SK-N-SH (cell line): Measurements from ENCODE around the gene DNAJB8. TPM values are rescaled to one million over a fixed set of nuclear protein-coding genes. Genes with fewer than 3 reads are reported as not detected.
A peak's percentile ranks its signal among the peaks of the same experiment; 100 is the strongest.

Experiments
- CTCF ChIA-PET: fragments of 300-600, 350-600 bp; formaldehyde crosslinking; extraction: SDS; loops from one replicate; lab custom pipeline; 2021; lab: Yijun Ruan, JAX
- POLR2A ChIA-PET: fragments of 350-600 bp; sonication (Branson Sonifier 250); formaldehyde crosslinking; extraction: SDS; loops from one replicate; lab custom pipeline; 2020; ENCODE audit warnings: antibody characterized with exemption, inconsistent platforms; lab: Yijun Ruan, JAX
- DNase-seq: peaks from one replicate; pipeline ENCODE4 v3.0.0; 2012
- H2AFZ ChIP-seq: fragments of 200-600 bp; sonication (generic); 2 replicates; pipeline ENCODE4 v1.8.1; 2016; ENCODE audit warnings: antibody characterized with exemption, mild to moderate bottlenecking, low read depth
- H3F3A ChIP-seq: fragments of 200-600 bp; sonication (generic); replicated peaks from 2 replicates; pipeline ENCODE3; 2016; ENCODE audit warnings: antibody characterized with exemption, mild to moderate bottlenecking; ENCODE audit not compliant: insufficient read depth
- H3K27ac ChIP-seq, 2 experiments: fragments of 200-500 bp in 1 of 2; fragments of 200-600 bp in 1 of 2; sonication (Bioruptor generic) in 1 of 2; sonication (generic), shearing (Covaris generic) in 1 of 2; 2 replicates each; pipeline versions ENCODE4 v1.5.1 to v1.6.1; 2014 to 2016; ENCODE audit warnings: low read depth in 2 of 2, inconsistent platforms in 1 of 2, low read length in 1 of 2, mild to moderate bottlenecking in 1 of 2, mixed read lengths in 1 of 2
- H3K27me3 ChIP-seq: fragments of 200-600 bp; sonication (generic), shearing (Covaris generic); 2 replicates; pipeline ENCODE4 v1.6.1; 2016; ENCODE audit warnings: mixed run types; ENCODE audit not compliant: insufficient read depth
- H3K36me3 ChIP-seq, 2 experiments: fragments of 200-500 bp in 1 of 2; fragments of 200-600 bp in 1 of 2; sonication (Bioruptor generic) in 1 of 2; sonication (generic) in 1 of 2; replicated peaks in 1 of 2; 2 replicates each; pipeline versions ENCODE3 to v1.5.1; 2014 to 2016; ENCODE audit warnings: low read length in 1 of 2, mild to moderate bottlenecking in 1 of 2; ENCODE audit not compliant: insufficient read depth in 2 of 2, control insufficient read depth in 1 of 2
- H3K4me1 ChIP-seq, 2 experiments: fragments of 200-500 bp in 1 of 2; fragments of 200-600 bp in 1 of 2; sonication (Bioruptor generic) in 1 of 2; sonication (generic), shearing (Covaris generic) in 1 of 2; 2 replicates each; pipeline versions ENCODE4 v1.5.1 to v1.6.1; 2014 to 2016; ENCODE audit warnings: low read depth in 1 of 2, low read length in 1 of 2, mixed run types in 1 of 2; ENCODE audit not compliant: insufficient read depth in 2 of 2, control insufficient read depth in 1 of 2
- H3K4me2 ChIP-seq: fragments of 200-600 bp; sonication (generic), shearing (Covaris generic); 2 replicates; pipeline ENCODE4 v1.6.1; 2017; ENCODE audit warnings: mixed run types
- H3K4me3 ChIP-seq, 2 experiments: fragments of 200-500 bp in 1 of 2; fragments of 200-600 bp in 1 of 2; sonication (Bioruptor generic) in 1 of 2; sonication (generic), shearing (Covaris generic) in 1 of 2; 2 replicates each; pipeline versions ENCODE4 v1.5.1 to v1.8.1; 2014 to 2016; ENCODE audit warnings: low read depth in 2 of 2, inconsistent platforms in 1 of 2, low read length in 1 of 2, mild to moderate bottlenecking in 1 of 2, mixed read lengths in 1 of 2, moderate library complexity in 1 of 2
- H3K79me2 ChIP-seq: fragments of 200-600 bp; sonication (generic); 2 replicates; pipeline ENCODE4 v1.8.1; 2017; ENCODE audit warnings: mild to moderate bottlenecking; ENCODE audit not compliant: insufficient read depth
- H3K9ac ChIP-seq: fragments of 200-600 bp; sonication (generic); 2 replicates; pipeline ENCODE4 v1.6.1; 2017; ENCODE audit warnings: mixed run types
- H3K9me2 ChIP-seq: fragments of 200-600 bp; sonication (generic); 2 replicates; pipeline ENCODE4 v1.6.1; 2017; ENCODE audit warnings: mixed run types
- H3K9me3 ChIP-seq: fragments of 200-600 bp; sonication (generic); 2 replicates; pipeline ENCODE4 v1.6.1; 2017; ENCODE audit warnings: mixed run types, mild to moderate bottlenecking, moderate library complexity
- H4K20me1 ChIP-seq: fragments of 200-600 bp; sonication (generic); 2 replicates; pipeline ENCODE4 v1.6.1; 2017; ENCODE audit warnings: mild to moderate bottlenecking, mixed run types; ENCODE audit not compliant: insufficient read depth
- EP300 ChIP-seq, 2 experiments: IDR thresholded peaks; 2 replicates each; pipeline versions ENCODE4 v1.4.0 to v1.6.1; 2012; ENCODE audit warnings: borderline replicate concordance in 1 of 2, low read depth in 1 of 2, low read length in 1 of 2
- FOSL2 ChIP-seq: IDR thresholded peaks from 2 replicates; pipeline ENCODE4 v1.4.0; 2012; ENCODE audit warnings: low read depth, mild to moderate bottlenecking, moderate library complexity, borderline replicate concordance
- FOXJ3 ChIP-seq: sonication (generic); formaldehyde crosslinking; IDR thresholded peaks from 2 replicates; pipeline ENCODE4 v1.5.1; 2020; ENCODE audit warnings: mild to moderate bottlenecking, missing genetic modification reagents
- IRF3 ChIP-seq: fragments of 150-350 bp; IDR thresholded peaks from 2 replicates; pipeline ENCODE4 v1.6.1; 2016; ENCODE audit warnings: mild to moderate bottlenecking, low read depth, low read length
- JUND ChIP-seq: IDR thresholded peaks from 2 replicates; pipeline ENCODE4 v1.4.0; 2012
- MEF2A ChIP-seq: IDR thresholded peaks from 2 replicates; pipeline ENCODE4 v1.4.0; 2012; ENCODE audit warnings: low read depth, borderline replicate concordance
- RAD21 ChIP-seq: IDR thresholded peaks from 2 replicates; pipeline ENCODE4 v1.6.1; 2012; ENCODE audit warnings: mild to moderate bottlenecking, low read length
- TAF1 ChIP-seq: IDR thresholded peaks from 2 replicates; pipeline ENCODE4 v1.6.1; 2012; ENCODE audit warnings: low read depth, mild to moderate bottlenecking, low read length, moderate library complexity, borderline replicate concordance
- TEAD4 ChIP-seq: IDR thresholded peaks from 2 replicates; pipeline ENCODE4 v1.4.0; 2012; ENCODE audit warnings: mild to moderate bottlenecking, borderline replicate concordance; ENCODE audit not compliant: insufficient read depth
- YY1 ChIP-seq: IDR thresholded peaks from 2 replicates; pipeline ENCODE4 v1.4.0; 2012; ENCODE audit warnings: low read depth, mild to moderate bottlenecking
- ZBTB33 ChIP-seq: IDR thresholded peaks from 2 replicates; pipeline ENCODE4 v1.4.0; 2012; ENCODE audit warnings: low read depth, borderline replicate concordance
- WGBS: methylation state at CpG from one replicate; pipeline ENCODE4 v1.1.6; 2017; ENCODE audit warnings: low lambda C conversion rate; 5-methylcytosine and 5-hydroxymethylcytosine counted together
- polyA plus RNA-seq, 3 experiments: library from polyadenylated mRNA; depleted of rRNA; stranded (reverse); fragments of >200 nt; gene quantifications; 2 replicates each; pipeline ENCODE4 v1.2.3, GENCODE V29; 2012
- TF ChIP-seq, protein P1 (sequence below): fragments of 150-350 bp; IDR thresholded peaks from 2 replicates; pipeline ENCODE4 v1.6.1; 2017; ENCODE audit warnings: antibody characterized with exemption, low read length, low read depth, borderline replicate concordance
- TF ChIP-seq, protein P2 (sequence below): IDR thresholded peaks from 2 replicates; pipeline ENCODE4 v1.4.0; 2012; ENCODE audit warnings: low read depth
- TF ChIP-seq, protein P3 (sequence below): IDR thresholded peaks from 2 replicates; pipeline ENCODE4; 2012

DNAJB8 gene
- not detected in 2 replicates for polyA plus RNA-seq (2012; rRNA removed)
- polyA plus RNA-seq (2012; cell fraction: cytosol; rRNA removed) = not detected in 2 replicates
- not detected in 2 replicates for polyA plus RNA-seq (2012; cell fraction: nucleus; rRNA removed)

DNA sequence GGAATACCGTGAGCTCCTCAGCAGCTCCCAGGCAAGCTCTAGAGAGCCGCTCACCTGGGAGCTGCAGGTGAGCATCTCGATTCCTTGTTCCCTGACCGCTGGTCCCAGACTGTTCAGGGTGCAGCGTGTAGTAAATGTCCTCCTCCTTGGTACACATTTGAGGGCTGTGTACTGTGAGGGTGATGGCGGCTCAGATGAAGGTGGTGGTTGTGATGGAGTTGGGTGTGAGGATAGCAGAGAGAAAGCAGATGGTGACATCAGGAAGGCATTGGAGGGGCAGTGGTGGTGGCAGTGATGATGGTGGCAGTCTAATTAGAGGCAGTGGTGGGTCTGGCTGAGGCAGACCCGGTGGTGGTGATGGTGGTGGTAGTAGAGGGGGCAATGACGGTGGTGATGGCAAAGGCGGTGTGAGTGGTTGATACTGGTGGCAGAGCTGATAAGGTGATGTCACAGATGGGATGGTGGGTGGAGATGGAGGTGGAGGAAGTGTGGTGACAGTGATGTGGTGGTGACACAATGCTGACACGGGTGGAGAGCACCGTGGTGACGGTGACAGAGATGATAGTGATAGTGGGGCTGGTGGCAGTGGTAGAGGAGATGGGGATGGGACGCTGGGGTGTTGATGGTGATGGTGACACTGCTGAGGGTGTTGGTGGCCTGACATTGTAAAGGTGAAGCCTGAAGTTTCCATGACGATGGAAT lies at the start of gene DNAJB8:
TSS of gene DNAJB8 (minus strand) at position 51 of the 702 bp plus-strand sequence. CDS start 3,645 bp downstream, outside the sequence.
- Histone ChIP-seq H3K27me3 (peaks cover 5% of the 10 kb centered on the region; the same call in 1 of the 2 replicates), H3F3A (no peaks in the 10 kb centered on the region), H2AFZ (no peak within 1 kb of the TSS), H3K27ac (peak within 1 kb of the TSS in 1 of 2 experiments; percentile 97; a peak in 2 of 4 replicates), H3K36me3 (no peaks in the 10 kb centered on the region), H3K9me3 (no peaks in the 10 kb centered on the region), H3K4me2 (no peak within 1 kb of the TSS), H4K20me1 (no peaks in the 10 kb centered on the region), H3K9me2 (no peaks in the 10 kb centered on the region), H3K9ac (no peak within 1 kb of the TSS), H3K4me3 (no peak within 1 kb of the TSS), H3K79me2 (no peaks in the 10 kb centered on the region), H3K4me1 (peaks cover 0 to 70% of the 10 kb centered on the region in 2 experiments; a peak in 1 of 4 replicates)
- DNase-seq = no peak
- WGBS = 73% methylated on average over 12 of the region's 14 CpGs
- CTCF ChIA-PET = interaction anchor here (0.9 to 2.3 kb wide), 3 partner anchors 8 to 41 kb away, joined by 4 to 9 read pairs (median 4); no protein-coding TSS in a partner anchor
- POLR2A ChIA-PET = interaction anchor here (1.1 to 2.4 kb wide), 5 partner anchors 10 to 73 kb away, joined by 3 to 68 read pairs (median 9); no protein-coding TSS in a partner anchor
- TF ChIP-seq JUND (no peak), FOSL2 (no peak), FOXJ3 (CRISPR knock-in tag) (no peak), EP300 (IDR thresholded peaks at IDR 0.05; ENCODE audit: borderline replicate concordance in 1 of 2, low read depth in 1 of 2, low read length in 1 of 2) (no peak), YY1 (no peak), ZBTB33 (no peak), TEAD4 (no peak), TAF1 (no peak), RAD21 (no peak), MEF2A (no peak), IRF3 (no peak)
- TF ChIP-seq, protein P1, sequence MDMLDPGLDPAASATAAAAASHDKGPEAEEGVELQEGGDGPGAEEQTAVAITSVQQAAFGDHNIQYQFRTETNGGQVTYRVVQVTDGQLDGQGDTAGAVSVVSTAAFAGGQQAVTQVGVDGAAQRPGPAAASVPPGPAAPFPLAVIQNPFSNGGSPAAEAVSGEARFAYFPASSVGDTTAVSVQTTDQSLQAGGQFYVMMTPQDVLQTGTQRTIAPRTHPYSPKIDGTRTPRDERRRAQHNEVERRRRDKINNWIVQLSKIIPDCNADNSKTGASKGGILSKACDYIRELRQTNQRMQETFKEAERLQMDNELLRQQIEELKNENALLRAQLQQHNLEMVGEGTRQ = no peak
- TF ChIP-seq, protein P2, sequence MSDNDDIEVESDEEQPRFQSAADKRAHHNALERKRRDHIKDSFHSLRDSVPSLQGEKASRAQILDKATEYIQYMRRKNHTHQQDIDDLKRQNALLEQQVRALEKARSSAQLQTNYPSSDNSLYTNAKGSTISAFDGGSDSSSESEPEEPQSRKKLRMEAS = no peak
- TF ChIP-seq, protein P3, sequence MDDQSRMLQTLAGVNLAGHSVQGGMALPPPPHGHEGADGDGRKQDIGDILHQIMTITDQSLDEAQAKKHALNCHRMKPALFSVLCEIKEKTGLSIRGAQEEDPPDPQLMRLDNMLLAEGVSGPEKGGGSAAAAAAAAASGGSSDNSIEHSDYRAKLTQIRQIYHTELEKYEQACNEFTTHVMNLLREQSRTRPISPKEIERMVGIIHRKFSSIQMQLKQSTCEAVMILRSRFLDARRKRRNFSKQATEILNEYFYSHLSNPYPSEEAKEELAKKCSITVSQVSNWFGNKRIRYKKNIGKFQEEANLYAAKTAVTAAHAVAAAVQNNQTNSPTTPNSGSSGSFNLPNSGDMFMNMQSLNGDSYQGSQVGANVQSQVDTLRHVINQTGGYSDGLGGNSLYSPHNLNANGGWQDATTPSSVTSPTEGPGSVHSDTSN = no peak
